Measurements from ENCODE around the gene KDM2A. TPM values are rescaled to one million over a fixed set of nuclear protein-coding genes. Genes with fewer than 3 reads are reported as not detected.

Gene KDM2A
- total RNA-seq = 23.8 and 31.7 TPM in 2 replicates

- DNase-seq (ENCODE audit: low read depth in 2 of 2) = peak; percentile 99 to 100
Measured at GRCh38 chr11:67118801-67119584, at the start of gene KDM2A. TSS of gene KDM2A (plus strand) at chr11:67119263. CDS start at chr11:67121317, 2,054 bp downstream.

GRCh38 chr11:67071420-67072284 lies 47.4 kb upstream of the KDM2A start:
- peak; percentile 76 to 84 for DNase-seq (ENCODE audit: low read depth in 2 of 2)

GRCh38 chr11:67072295-67072694 lies 46.8 kb upstream of the KDM2A start:
- no peak for DNase-seq (ENCODE audit: low read depth in 2 of 2)

GRCh38 chr11:67073908-67074307 lies 45.2 kb upstream of the KDM2A start:
- no peak for DNase-seq (ENCODE audit: low read depth in 2 of 2)

- DNase-seq (ENCODE audit: low read depth in 2 of 2) = no peak
Measured at GRCh38 chr11:67076202-67076601, 42.9 kb upstream of the KDM2A start.

GRCh38 chr11:67079065-67079705 lies 39.9 kb upstream of the KDM2A start:
- DNase-seq (ENCODE audit: low read depth in 2 of 2) = no peak

- peak in 1 of 2 donors; percentile 46 for DNase-seq (ENCODE audit: low read depth in 2 of 2)
Measured at GRCh38 chr11:67082071-67082791, 36.8 kb upstream of the KDM2A start.

- DNase-seq (ENCODE audit: low read depth in 2 of 2) = no peak
Measured at GRCh38 chr11:67083786-67084366, 35.2 kb upstream of the KDM2A start.

GRCh38 chr11:67085617-67086016 lies 33.4 kb upstream of the KDM2A start:
- DNase-seq (ENCODE audit: low read depth in 2 of 2) = no peak

GRCh38 chr11:67090717-67091116 lies 28.3 kb upstream of the KDM2A start:
- DNase-seq (ENCODE audit: low read depth in 2 of 2) = no peak

GRCh38 chr11:67095214-67095507 lies 23.9 kb upstream of the KDM2A start:
- no peak for DNase-seq (ENCODE audit: low read depth in 2 of 2)

GRCh38 chr11:67098799-67099429 lies 20.1 kb upstream of the KDM2A start:
- no peak for DNase-seq (ENCODE audit: low read depth in 2 of 2)

GRCh38 chr11:67099831-67100324 lies 19.2 kb upstream of the KDM2A start:
- no peak for DNase-seq (ENCODE audit: low read depth in 2 of 2)

GRCh38 chr11:67102664-67103063 lies 16.4 kb upstream of the KDM2A start:
- no peak for DNase-seq (ENCODE audit: low read depth in 2 of 2)

- DNase-seq (ENCODE audit: low read depth in 2 of 2) = no peak
Measured at GRCh38 chr11:67105964-67106363, 13.1 kb upstream of the KDM2A start.

- no peak for DNase-seq (ENCODE audit: low read depth in 2 of 2)
Measured at GRCh38 chr11:67111261-67111660, 7.8 kb upstream of the KDM2A start.

GRCh38 chr11:67113231-67113721 lies 5.8 kb upstream of the KDM2A start:
- no peak for DNase-seq (ENCODE audit: low read depth in 2 of 2)

GRCh38 chr11:67114275-67114896 lies 4.7 kb upstream of the KDM2A start:
- no peak for DNase-seq (ENCODE audit: low read depth in 2 of 2)

- DNase-seq (ENCODE audit: low read depth in 2 of 2) = no peak
Measured at GRCh38 chr11:67116758-67117105, 2.3 kb upstream of the KDM2A start.

GRCh38 chr11:67117176-67117575 lies 1.9 kb upstream of the KDM2A start:
- DNase-seq (ENCODE audit: low read depth in 2 of 2) = no peak
